SU-DHL-6 (cell line): Measurements from ENCODE around the gene IQCH.

Experiments used
- CTCF ChIP-seq: fragments of 200-600 bp; sonication (generic); IDR thresholded peaks from one replicate; pipeline ENCODE4 v1.5.1; 2017; ENCODE audit warnings: antibody characterized with exemption, mild to moderate bottlenecking, low read length, moderate library complexity; ENCODE audit not compliant: insufficient read depth, poor library complexity, severe bottlenecking
- EZH2phosphoT487 ChIP-seq: fragments of 200-600 bp; sonication (generic), shearing (Covaris generic); conservative IDR thresholded peaks from 2 replicates; pipeline ENCODE4 v1.6.1; 2018; ENCODE audit warnings: mild to moderate bottlenecking, antibody characterized with exemption, low read length, moderate library complexity, mixed read lengths

- TF ChIP-seq CTCF (no peak), EZH2phosphoT487 (no peak)
These were observed 260.5 kb downstream of the IQCH start for GRCh38 chr15:67515090-67515489.
